OCI-LY7 (cell line): ENCODE results near the gene OR2B6. TPM values are rescaled to one million over a fixed set of nuclear protein-coding genes. Genes with fewer than 3 reads are reported as not detected.

Source experiments
- BruUV-seq: library from RNA; stranded (reverse); fragments of 400-500 nt; replicated peaks from 2 replicates; lab custom pipeline; 2021; lab: Mats Ljungman, UMichigan
- CTCF ChIA-PET: fragments of 300-600 bp; sonication (Branson Sonifier 250); formaldehyde crosslinking; loops from one replicate; lab custom pipeline; 2022; ENCODE audit warnings: antibody characterized with exemption; ENCODE audit not compliant: unreplicated experiment; lab: Charles Lee
- POLR2A ChIA-PET: fragments of 300-600 bp; sonication (Branson Sonifier 250); formaldehyde crosslinking; loops from one replicate; lab custom pipeline; 2022; ENCODE audit warnings: antibody characterized with exemption; lab: Charles Lee
- DNase-seq: peaks from one replicate; pipeline ENCODE4 v3.0.0-alpha.2; 2015; ENCODE audit warnings: low spot score
- H2AFZ ChIP-seq: fragments of 200-600 bp; sonication (generic), shearing (Covaris generic); 2 replicates; pipeline ENCODE4 v1.6.1; 2014; ENCODE audit warnings: mild to moderate bottlenecking, antibody characterized with exemption, low read length, moderate library complexity
- H3K27ac ChIP-seq: fragments of 200-600 bp; sonication (generic); 2 replicates; pipeline ENCODE4 v1.5.1; 2014; ENCODE audit warnings: mixed run types, low read depth, mild to moderate bottlenecking, moderate library complexity, low read length, inconsistent platforms; ENCODE audit not compliant: poor library complexity, severe bottlenecking
- H3K36me3 ChIP-seq: fragments of 200-600 bp; sonication (generic); 2 replicates; pipeline ENCODE4 v1.6.1; 2014; ENCODE audit warnings: mild to moderate bottlenecking, antibody characterized with exemption, low read length, moderate library complexity, mixed read lengths; ENCODE audit not compliant: insufficient read depth
- H3K4me1 ChIP-seq: fragments of 200-600 bp; sonication (generic); 2 replicates; pipeline ENCODE4 v1.5.1; 2014; ENCODE audit warnings: mild to moderate bottlenecking, low read length; ENCODE audit not compliant: insufficient read depth, poor library complexity, severe bottlenecking
- H3K4me2 ChIP-seq: fragments of 200-600 bp; sonication (generic); 2 replicates; pipeline ENCODE4 v1.6.1; 2014; ENCODE audit warnings: mild to moderate bottlenecking, low read length
- H3K4me3 ChIP-seq: fragments of 200-600 bp; sonication (generic); 2 replicates; pipeline ENCODE4 v1.5.1; 2014; ENCODE audit warnings: mild to moderate bottlenecking, low read depth, low read length; ENCODE audit not compliant: poor library complexity, severe bottlenecking
- H3K79me2 ChIP-seq: fragments of 200-600 bp; sonication (generic); 2 replicates; pipeline ENCODE4 v1.6.1; 2016; ENCODE audit warnings: low read depth, mild to moderate bottlenecking, low read length, moderate library complexity, mixed read lengths; ENCODE audit not compliant: insufficient read depth
- H3K9me2 ChIP-seq: fragments of 200-600 bp; sonication (generic); 2 replicates; pipeline ENCODE4 v1.6.1; 2016; ENCODE audit warnings: mild to moderate bottlenecking, low read length, mixed read lengths; ENCODE audit not compliant: insufficient read depth
- H3K9me3 ChIP-seq: fragments of 200-600 bp; sonication (generic); 2 replicates; pipeline ENCODE4 v1.6.1; 2014; ENCODE audit warnings: mild to moderate bottlenecking, mixed run types, low read length, mixed read lengths
- H4K20me1 ChIP-seq: fragments of 200-600 bp; sonication (generic); 2 replicates; pipeline ENCODE4 v1.6.1; 2014; ENCODE audit warnings: mild to moderate bottlenecking, antibody characterized with exemption, low read length, moderate library complexity, mixed read lengths; ENCODE audit not compliant: insufficient read depth
- CTCF ChIP-seq: fragments of 200-600 bp; sonication (generic); conservative IDR thresholded peaks from 2 replicates; pipeline ENCODE4 v1.5.1; 2014; ENCODE audit warnings: mild to moderate bottlenecking, antibody characterized with exemption, low read length, moderate library complexity, mixed read lengths
- EZH2phosphoT487 ChIP-seq: fragments of 200-600 bp; sonication (generic); IDR thresholded peaks from 2 replicates; pipeline ENCODE4 v1.6.1; 2018; ENCODE audit warnings: low read depth, borderline replicate concordance, mild to moderate bottlenecking, mixed run types, antibody characterized with exemption, low read length, moderate library complexity, mixed read lengths
- intact Hi-C: fragments of 100-400 bp; cut with micrococcal nuclease; formaldehyde crosslinking; loops from one replicate; pipeline ENCODE4 v1.10.0; 2022; ENCODE audit not compliant: unreplicated experiment
- total RNA-seq, 2 experiments: library from RNA; depleted of rRNA in 1 of 2; stranded (reverse); fragments of >200 nt in 1 of 2; shearing (Covaris generic) in 1 of 2; gene quantifications; 2 replicates each; pipeline ENCODE4 v1.2.3, GENCODE V29; 2014 to 2022

The OR2B6 gene
- total RNA-seq, 2 experiments from 2014 or later, result 0.35 TPM; not detected in 1

- no peaks in the 10 kb centered on the region for H3K36me3 ChIP-seq
- CTCF ChIA-PET, result no interaction called here
- POLR2A ChIA-PET, result interaction anchor here (1.5 to 1.6 kb wide), 2 partner anchors 9 to 13 kb away, joined by 5 read pairs; partner anchors contain the start of gene OR2B6
- intact Hi-C loops, result no loop called here
- H3K79me2 ChIP-seq, result no peaks in the 10 kb centered on the region
- no peak for TF ChIP-seq EZH2phosphoT487
- TF ChIP-seq CTCF, result no peak
- BruUV-seq, result no TSS peak
- H3K9me2 ChIP-seq, result no peaks in the 10 kb centered on the region
- H2AFZ ChIP-seq, result no peak overlapping the region
- H3K9me3 ChIP-seq, result no peaks in the 10 kb centered on the region
- no peaks in the 10 kb centered on the region for H3K4me1 ChIP-seq
- H3K27ac ChIP-seq, result no peak overlapping the region
- no peak for DNase-seq
- H3K4me3 ChIP-seq, result no peak overlapping the region
- no peaks in the 10 kb centered on the region for H4K20me1 ChIP-seq
- no peak overlapping the region for H3K4me2 ChIP-seq
Measured at GRCh38 chr6:27948237-27948636, 8.8 kb upstream of the OR2B6 start.

- Histone ChIP-seq H3K4me3 (no peak overlapping the region), H3K9me3 (no peaks in the 10 kb centered on the region), H3K9me2 (no peaks in the 10 kb centered on the region), H3K27ac (no peak overlapping the region), H3K36me3 (no peaks in the 10 kb centered on the region), H3K4me2 (no peak overlapping the region), H3K4me1 (no peaks in the 10 kb centered on the region), H3K79me2 (no peaks in the 10 kb centered on the region), H4K20me1 (no peaks in the 10 kb centered on the region), H2AFZ (no peak overlapping the region)
- POLR2A ChIA-PET, result interaction anchor here (1.2 kb wide), 1 partner anchor 17 kb away, joined by 3 read pairs; no protein-coding TSS in a partner anchor
- CTCF ChIA-PET, result no interaction called here
- BruUV-seq, result no TSS peak
- DNase-seq, result no peak
- TF ChIP-seq CTCF, result no peak
- TF ChIP-seq EZH2phosphoT487, result no peak
- intact Hi-C loops, result no loop called here
Measured at GRCh38 chr6:27951040-27951439, 6.0 kb upstream of the OR2B6 start.

- Histone ChIP-seq H3K4me1 (peaks cover 21% of the 10 kb centered on the region), H3K4me2 (peak overlapping the region; percentile 53), H3K4me3 (peak overlapping the region; percentile 5), H3K79me2 (no peaks in the 10 kb centered on the region), H3K36me3 (no peaks in the 10 kb centered on the region), H3K27ac (peak overlapping the region; percentile 55), H3K9me2 (no peaks in the 10 kb centered on the region), H4K20me1 (no peaks in the 10 kb centered on the region), H2AFZ (peak overlapping the region; percentile 80), H3K9me3 (no peaks in the 10 kb centered on the region)
- intact Hi-C loops, result no loop called here
- no TSS peak for BruUV-seq
- peak; percentile 72 for DNase-seq
- TF ChIP-seq EZH2phosphoT487 (no peak), CTCF (no peak)
- POLR2A ChIA-PET, result interaction anchor here (0.7 to 2.1 kb wide), 7 partner anchors 9 to 1872 kb away, joined by 3 to 9 read pairs (median 5); no protein-coding TSS in a partner anchor
- CTCF ChIA-PET, result no interaction called here
Measured at GRCh38 chr6:27957516-27957915, 475 bp downstream of the OR2B6 start.
